HG02623 (cell line): Measurements from ENCODE around the gene IFT20.
A peak's percentile ranks its signal among the peaks of the same experiment; 100 is the strongest.

Experiments
- ATAC-seq: cut with Tn5 transposase; IDR thresholded peaks from one replicate; pipeline ENCODE4 v1.9.1; 2021; ENCODE audit warnings: moderate library complexity; ENCODE audit not compliant: unreplicated experiment

The IFT20 gene

DNA sequence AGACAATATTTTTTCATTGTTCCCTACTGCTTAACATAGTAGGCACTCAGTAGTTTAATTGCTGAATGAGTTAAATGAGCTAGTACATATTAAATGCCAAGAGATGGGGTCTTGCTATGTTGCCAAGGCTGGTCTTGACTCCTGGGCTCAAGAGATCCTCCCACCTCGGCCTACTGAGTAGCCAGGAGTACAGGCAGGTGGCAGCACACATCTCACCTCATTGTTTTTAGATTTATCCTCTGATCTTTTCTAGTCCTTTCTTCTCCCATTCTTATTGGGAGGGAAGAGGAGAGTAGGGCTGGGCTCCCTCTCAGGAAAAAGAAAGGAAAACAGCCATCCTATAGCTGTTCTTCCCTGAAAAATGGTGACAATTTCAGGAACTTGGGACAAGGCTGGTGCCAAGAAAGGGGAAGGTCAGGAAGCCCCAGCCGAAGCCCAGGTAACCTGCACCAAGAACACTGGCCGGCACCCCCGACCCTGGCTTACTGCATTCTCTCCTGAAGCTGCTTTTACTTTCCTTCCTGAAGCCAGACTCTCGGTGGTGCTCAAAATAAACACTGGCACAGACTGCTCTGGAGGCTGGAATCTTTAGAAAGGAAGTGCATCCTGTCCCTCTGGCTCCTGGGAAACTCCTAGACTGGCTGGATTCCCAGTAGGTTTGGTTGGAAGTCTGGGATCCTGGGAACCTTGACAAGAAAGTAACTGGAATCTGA, 2.9 kb upstream of the IFT20 start:
- no peak for ATAC-seq

DNA sequence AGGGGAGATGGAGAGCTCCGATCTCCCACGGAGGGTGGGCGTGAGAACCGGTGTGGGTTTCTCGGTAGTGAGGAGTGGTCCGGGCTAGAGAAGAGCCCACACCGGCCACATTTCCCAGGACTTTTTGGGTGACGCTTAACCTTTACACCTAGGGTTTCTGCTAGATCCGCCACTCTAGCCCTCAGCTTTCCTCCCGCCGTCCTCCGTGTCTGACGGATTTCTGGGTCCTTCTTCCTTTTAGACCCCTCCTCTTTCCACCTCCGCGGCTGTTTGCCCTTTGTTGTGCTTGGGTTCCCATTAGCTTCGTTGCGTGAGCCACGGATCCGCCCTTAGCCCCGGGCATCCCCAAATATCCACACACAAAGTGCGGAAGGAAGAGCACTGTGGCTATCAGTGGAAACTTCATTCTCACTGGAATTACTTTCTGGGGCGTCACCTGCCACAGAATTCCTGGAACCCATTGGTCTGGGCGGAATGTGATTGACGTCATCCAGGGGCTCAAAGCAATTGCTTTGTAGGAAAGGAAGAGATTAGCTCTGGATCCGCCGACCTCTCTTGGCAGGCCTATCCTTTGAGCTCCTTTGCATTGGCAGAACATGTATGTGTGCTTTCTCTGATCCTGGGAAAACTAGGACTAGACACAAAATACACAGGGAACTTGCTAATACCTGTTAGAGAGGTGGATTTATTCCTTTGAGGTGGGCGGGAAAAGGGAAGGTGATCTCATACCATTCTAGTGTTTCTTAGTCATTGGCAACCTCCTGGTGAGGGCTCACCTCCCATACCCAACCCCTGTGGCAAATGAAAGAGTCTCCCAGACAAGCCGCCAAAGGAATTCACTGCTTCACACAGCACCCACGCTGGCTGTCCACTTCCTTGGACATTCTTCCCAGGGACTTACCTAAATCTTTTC, 943 bp upstream of the IFT20 start:
- ATAC-seq: no peak

DNA sequence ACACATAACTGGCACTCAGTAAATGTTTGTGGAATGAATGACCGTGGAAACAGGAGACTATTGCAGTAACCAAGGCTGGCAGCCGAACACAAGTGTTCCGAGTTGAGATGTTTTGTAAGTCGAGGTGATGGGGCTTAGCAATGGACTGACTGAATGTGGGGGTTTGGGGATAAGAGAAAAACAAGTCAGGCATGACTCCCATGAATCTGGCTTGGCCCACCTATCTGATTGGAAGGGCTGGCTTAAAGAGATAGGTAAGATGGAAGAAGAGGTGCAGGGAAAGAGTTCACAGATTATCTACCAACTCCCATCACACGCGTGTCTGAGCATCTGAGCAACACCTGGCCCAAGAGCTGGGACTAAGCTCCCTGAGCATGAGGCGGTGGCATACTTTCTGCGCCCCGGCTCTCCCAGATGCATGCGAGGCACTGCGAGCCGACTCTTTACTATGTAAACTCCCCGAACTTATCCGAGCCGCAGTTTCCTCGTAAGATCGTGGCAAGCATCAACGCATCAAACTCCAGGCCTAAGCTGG, 539 bp downstream of the IFT20 start:
- ATAC-seq: no peak

DNA sequence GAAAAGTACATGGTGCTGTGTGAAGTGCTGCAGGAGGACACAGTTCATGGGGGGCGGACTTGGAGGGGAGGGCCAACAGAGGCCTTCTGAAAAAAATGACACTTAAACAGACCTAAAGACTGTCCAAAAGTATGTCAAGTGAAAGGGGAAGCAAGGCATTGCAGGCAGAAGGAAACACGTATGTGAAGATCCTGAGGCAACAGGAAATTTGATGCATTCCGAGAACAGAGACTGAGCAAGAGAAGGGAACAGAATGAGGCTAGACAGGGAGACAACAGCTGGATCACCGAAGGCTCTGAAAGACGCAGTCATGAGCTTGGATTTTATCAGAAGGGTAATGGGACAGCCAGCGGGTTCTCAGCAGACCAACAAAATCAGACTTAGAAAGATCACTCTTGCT, 1.1 kb downstream of the IFT20 start:
- no peak for ATAC-seq

DNA sequence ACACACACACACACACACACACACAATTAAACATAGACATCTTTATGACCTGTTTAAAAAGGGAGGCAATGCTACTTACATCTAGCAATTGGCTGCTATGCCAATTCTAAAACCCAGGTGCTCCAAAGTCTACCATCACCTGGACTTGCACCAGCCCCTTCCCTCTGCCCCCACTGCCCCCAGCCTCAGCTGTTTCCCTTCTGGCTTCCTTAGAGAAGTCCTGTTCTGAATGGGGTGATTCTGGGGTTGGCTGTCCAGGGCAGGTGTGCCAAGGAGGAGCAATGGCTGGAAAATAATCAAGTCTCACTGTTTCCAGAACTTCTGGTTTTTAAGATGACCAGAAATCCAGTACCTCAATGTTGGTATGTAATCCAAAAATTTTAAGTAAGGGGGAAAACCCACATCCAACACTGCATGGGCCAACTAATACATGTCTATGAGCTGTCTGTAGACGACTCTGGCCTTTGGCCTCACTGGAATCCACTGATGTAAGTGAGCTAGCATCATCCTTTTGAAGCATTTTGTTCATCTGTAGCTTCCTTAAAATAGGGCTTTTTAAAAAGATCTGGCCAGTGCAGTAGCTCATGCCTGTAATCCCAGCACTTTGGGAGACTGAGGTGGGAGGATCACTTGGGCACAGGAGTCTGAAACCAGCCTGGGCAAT, 2.1 kb downstream of the IFT20 start:
- no peak for ATAC-seq

DNA sequence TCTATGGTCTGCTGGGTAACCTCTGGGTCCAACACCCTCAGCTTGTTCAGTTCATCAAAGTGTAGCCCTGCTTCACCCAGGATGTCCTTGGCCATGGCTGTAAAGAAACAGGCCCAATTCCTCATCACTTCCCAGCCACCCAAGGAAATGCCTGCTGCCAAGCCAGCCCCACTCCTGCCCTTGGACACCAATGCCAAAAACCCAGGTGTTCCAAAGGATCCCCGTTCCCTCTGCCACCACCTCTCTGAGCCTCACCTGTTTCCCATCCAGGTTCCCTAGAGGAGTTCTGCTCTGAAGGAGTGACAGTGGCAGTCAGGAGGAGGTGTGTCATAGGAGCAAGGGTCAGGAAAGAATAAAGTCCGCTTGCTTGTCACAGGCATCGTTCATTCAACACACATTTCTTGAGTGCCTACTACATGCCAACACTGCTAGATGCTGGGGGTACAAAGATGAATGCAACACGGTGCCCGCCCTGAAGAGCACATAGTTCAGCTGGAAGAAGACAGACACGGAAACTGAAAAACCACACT, 3.3 kb downstream of the IFT20 start:
- no peak for ATAC-seq

DNA sequence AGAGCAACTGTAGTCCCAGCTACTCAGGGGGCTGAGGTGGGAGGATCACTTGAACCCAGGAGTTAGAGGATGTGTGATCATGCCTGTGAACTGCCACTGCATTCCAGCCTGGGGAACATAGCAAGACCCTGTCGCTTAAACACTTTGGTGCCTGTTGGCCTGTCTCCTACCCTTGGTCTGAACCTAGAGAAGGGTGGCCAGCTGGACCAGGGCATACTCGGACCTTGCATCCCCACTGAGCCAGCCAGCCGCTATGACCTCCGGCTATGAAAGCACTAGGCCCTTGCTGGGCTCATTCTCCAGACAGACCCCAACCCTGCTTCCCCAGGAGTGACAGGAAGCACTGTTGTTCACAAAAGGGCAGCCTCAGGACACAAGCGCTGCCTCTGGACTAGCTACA, 4.6 kb downstream of the IFT20 start:
- ATAC-seq: no peak

DNA sequence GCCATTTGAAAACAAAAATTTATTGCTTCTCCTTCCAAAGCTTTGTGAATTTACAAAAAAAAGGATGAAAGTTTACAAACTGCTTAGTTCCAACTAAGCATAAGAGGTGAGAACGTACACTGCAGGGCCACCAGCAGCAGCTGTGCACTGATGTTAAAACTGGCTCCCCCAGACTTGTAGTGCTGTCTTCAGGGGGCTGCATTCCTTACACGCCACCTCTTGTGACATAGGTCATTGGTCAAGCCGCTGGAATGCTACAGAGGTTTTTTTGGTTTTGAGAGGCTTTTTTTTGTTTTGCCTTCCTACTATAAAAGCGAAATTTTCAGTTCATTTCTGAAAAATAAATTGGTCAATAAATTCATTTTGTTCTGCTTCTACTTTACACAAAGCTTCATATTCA, 6.9 kb downstream of the IFT20 start:
- no peak for ATAC-seq

DNA sequence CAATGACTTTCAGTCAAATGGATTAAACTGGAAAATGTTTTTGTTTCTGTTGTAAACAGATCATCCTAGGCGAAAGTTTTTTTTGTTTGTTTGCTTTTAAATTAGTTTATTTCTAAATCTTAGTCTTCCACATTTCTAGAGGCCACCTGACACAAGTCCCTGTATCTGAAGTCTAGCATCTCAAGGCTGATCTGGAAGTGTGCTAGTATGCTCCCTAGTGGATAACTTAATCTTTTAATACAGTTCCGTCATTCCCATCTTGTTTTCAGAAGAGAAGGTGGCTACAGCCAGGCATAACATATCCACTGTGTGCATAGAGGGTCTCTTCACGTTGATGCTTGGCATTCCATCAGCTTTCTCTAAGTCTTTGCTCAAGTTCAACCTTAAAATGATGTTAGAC, 7.6 kb downstream of the IFT20 start:
- ATAC-seq: no peak

DNA sequence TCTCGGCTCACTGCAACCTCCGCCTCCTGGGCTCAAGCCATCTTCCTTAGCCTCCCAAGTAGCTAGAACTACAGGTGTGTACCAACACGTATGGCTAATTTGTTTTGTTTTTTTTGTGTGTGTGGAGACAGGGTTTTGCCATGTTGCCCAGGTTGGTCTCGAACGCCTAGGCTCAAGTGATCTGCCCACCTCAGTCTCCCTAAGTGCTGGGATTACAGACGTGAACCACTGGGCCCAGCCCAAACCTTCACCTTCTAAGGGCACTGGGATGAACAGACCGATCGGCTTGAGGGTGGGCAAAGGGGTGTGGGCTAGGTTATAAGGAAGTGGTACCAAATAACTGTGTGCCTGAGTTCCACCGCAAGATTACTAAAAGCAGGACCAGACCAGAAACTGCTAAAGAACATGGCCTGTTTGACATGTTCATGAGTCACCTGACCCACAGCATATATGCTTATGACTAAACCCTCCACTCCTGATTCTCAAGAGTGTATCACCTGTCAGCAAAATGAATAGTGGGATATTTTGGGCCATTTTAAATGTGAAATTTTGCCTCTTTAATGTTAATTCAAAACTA, 8.2 kb downstream of the IFT20 start:
- ATAC-seq: no peak

DNA sequence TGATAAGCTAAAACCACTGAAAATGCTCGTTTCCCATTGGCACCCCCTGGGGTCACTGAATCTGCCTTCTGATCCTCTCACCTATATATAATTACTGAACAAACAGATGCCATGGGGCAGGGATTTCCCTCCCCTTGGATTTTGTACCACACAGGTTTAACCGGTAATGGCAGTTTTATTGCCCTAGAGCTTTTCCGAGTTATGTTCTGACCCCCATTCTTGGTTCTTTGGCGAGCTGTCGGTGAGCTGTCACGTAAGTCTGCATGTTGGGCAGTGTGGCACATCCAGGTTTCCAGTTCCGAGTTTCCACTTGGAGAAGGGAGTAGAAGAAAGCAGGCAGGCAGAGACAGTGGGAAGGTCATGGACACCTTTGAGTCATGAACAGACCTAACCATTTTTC, 9.2 kb downstream of the IFT20 start:
- no peak for ATAC-seq

DNA sequence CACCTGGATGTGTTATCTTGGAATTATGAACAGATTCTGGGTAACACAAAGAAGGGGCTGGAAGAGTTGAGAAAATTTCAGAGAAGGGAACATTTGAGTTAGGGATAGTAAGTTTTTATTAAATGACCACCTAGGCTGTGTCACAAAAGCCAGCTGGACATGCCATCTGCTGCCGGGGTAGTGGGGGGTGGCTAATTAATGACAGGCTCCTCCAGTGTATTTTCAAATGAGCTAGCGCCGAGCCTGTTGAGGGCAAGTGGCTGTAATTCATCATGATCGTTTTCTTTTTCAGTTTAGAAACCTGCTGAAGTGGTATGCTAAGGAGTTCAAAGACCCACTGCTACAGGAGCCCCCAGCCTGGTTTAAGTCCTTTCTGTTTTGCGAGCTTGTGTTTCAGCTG, 10.1 kb downstream of the IFT20 start:
- no peak for ATAC-seq

DNA sequence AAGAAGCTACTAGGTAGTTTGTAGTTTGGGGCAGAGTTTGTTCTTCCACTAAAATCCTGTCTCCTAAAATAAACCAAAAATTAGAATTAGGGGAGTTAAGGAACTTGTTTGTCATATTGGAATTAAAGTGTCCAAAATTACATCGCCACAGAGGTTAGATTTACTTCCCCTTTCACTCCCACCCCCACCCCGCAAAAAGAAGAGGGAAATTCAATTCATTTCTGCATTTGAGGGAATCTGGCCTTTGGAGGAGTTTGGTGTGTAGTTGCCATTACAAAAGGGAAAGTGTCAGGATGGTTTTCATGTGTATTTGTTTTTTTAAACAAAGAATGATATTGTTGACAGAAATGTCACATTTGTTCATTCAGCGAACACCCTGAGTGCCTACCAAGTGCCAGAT, 10.5 kb downstream of the IFT20 start:
- ATAC-seq: no peak

DNA sequence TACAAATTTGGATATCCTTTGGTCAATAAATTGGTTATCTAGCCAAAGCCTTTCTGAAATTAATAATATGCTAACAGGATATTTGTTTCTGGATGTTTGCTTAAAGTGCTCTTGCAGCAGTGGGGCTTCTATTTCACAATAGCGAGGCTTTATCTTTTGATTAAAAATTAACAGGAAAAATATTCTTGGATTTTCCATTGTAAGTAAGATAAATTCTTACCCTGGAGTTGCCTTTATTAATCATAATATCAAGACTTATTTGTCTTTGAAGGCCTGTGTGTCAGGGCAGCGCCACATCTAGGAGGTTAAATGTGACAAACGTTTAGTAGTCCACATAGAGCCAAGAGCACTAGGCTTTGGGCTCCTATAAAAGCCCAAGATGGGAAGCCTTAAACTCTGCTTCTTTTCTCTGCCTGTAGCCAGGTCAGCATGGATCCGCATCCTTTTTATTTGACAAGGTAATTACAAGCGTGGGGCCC, 11.0 kb downstream of the IFT20 start:
- no peak for ATAC-seq

DNA sequence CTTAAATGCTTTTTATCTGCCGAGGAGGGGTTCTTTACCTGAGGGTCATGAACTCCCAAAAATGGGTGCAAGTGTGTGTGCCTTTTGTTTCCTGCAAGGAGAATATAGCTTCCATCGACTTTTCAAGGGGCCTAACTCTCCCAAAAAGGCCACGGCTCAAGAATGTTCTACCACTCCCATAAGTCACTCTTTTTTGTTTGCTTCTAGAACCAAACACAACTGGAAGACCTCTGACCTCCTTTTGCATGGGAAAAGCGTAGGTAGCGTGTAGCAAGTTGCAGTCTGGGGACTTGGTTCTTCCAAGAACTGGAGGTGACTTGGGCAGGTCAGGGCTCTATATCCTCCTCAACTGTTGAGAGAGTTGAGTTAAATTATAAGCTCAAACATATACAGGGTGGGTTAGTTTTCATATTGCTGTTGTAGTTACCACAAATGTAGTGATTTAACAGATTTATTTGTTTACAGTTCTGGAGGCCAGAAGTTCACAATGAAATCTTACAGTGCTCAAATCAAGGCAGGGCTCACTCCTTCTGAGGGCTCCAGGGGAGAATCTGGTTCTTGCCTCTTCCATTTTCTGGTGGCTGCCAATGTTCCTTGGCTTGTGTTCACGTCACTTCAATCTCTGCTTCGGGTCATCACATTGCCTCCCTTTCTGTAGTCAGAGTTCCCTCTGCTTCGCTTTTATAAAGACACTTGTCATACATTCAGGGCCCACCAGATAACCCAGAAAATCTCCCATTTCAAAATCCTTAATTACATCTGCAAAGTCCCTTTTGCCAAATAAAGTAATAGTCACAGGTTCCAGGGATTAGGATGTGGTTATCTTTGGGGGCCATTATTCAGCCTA, 14.8 kb downstream of the IFT20 start:
- no peak for ATAC-seq

DNA sequence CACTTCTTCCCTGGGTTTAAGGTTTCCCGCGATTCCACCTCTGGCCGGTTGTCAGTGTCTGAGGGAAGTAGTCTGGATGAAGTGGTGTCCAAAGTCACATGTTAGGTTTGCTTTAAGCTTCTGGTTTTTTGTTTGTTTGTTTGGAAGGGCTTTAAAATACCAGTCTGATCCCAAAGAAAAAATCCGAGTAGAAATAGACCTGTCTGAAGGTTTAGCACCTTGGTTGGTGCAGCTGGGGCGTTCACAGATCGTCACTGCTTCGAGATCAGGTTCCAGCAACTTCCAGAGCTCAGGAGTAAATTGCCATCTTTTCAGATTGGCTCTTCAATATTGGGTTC, 15.7 kb downstream of the IFT20 start:
- ATAC-seq: no peak

DNA sequence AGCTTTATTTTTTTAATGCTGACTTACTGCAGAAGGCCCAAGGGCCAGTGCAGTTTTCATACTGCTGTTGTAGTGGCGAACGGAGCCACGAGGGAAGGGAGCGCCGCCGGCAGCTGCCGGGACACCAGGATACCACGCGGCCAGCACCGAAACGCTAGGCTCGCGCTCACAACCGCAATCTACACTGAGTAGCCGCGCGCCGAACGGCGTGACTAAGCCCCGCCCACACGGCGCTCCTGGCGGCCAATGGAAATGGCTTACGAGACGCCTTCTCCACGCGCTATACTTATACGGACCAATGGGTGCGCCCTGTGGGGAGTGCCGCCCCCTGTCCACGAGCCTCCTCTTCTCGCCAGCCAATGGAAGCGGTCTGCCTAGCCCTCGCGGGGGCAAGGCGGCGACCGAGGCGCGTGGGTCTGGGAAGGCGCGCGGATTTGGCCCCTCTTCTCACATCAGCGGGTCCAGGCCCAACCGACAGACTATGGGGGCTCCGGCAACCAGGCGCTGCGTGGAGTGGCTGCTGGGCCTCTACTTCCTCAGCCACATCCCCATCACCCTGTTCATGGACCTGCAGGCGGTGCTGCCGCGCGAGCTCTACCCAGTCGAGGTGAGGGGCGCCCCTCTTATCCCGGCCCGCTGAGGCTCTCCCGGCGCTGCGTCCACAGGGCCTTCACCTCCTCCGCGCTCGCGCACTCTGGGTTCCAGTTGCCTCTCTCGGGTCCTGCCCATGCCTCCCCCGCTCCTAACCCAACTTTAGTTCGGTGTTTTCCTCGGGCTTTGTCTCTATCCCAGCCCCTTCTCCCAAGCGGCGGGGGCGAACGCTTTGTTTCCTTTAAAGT, 16.3 kb downstream of the IFT20 start, which contains the start of gene TMEM97:
Gene TMEM97, plus strand, starts transcription at position 442 of the 839 bp plus-strand sequence. Its CDS starts 40 bp downstream, at position 482.
- ATAC-seq: peak; percentile 95

DNA sequence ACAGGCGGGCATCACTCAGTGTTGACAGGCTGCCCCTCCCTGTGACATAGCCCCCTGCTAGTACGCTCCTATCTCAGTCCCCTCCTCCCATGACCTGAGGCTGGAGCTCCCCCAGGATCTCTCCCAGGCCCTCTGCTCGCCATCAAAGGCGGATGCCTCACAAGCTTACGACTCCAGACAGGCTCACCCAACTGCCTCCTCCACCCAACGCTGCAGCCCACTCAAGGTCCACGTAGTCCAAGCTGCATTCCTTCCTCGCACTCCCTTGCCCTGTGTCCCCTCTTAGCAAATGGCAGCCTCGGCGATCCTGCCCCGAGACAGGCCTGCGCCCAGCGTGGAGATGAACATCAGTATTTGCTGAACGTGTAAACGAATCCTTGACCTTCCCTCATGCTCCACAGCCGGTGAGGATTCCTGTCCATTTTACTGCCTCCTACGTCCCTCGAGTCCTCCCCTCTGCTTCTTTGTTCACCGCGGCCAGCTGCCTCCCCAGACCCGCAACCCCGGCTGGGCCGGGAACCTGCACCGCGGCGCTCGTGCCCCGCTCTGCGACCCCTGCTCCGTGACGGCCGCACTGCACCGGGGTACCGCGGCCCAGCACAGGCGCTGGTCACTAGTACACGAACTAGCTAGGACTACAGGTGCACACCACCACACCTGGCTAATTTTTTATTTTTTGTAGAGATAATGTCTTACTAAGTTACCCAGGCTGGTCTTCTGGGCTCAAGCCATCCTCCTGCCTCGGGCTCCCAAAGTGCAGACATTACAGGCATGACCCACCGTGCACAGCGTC, 17.1 kb downstream of the IFT20 start:
- ATAC-seq: no peak
